ENCODE measurements around the gene GALNT9.
"Not testable (repeated sequence)": the region's sequence is repeated elsewhere in the genome, so short reads cannot be mapped to it uniquely, and the experiment has no call there.

GALNT9 gene

DNA sequence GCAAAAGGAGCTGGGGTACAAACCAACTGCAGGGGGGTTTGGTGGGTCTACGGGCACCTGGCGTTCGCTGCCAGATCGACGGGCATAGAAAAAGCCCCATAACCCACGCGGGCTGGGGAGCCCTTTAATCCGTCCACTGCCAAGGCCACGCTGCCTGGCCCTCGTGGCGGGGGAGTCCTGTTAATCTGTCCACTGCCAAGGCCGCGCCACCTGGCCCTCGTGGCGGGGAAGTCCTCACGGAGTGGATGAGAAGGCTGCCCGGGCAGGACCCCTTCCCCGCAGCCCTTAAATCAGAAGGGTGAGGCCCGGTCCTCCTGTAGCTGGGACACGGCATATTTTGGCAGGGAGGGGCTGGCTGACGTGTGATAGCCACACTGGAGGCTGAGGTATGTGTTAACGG, 99.0 kb downstream of the GALNT9 start:
- DNase-seq (ENCODE audit: low read depth) = no peak

DNA sequence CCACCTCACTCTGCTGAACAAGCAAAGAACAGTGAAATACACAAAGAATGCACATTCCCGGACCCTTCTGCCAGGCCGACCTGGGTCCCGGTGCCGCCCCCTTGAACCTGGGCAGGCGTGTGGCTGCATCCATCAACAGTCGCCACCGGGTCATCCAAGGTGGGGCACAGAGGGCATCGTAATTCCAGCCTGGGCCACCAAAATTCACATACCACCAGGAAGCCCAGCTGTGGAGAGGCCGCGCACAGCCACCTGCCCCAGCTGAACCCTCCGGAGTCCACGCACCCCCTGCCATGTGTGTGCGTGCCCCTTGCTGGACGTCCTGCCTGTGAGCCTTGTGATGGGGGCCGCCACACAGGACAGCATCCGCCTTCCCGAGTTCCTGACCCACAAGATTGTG, 99.5 kb downstream of the GALNT9 start:
- DNase-seq (ENCODE audit: low read depth) = no peak

DNA sequence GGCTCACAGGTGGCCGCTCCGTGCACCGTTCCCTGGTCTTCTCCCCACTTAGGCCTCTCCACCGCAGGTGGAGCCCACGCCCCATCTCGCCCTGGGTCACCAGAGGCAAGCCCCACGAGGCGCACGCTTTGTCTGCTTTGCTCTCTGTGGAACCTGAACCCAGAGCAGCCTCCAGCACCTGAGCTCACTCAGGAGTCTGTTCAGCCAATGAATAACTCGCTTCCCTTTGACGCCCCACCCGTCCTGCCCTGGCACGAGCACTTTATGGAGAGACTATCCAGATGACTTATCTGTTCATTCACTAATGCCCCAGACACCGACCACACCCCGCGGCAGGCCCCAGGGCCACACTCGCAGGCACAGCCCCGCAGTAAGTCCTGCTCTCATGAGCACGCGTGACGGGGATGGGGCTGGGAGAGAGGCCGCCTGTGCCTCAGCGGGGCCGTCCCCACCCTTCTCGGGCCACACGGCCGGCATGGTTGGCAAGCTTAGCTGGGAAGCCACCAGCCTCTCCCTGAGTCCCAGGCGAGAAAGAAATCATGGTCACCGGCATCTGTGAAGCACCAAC, 100.1 kb downstream of the GALNT9 start:
- DNase-seq (ENCODE audit: low read depth) = no peak

DNA sequence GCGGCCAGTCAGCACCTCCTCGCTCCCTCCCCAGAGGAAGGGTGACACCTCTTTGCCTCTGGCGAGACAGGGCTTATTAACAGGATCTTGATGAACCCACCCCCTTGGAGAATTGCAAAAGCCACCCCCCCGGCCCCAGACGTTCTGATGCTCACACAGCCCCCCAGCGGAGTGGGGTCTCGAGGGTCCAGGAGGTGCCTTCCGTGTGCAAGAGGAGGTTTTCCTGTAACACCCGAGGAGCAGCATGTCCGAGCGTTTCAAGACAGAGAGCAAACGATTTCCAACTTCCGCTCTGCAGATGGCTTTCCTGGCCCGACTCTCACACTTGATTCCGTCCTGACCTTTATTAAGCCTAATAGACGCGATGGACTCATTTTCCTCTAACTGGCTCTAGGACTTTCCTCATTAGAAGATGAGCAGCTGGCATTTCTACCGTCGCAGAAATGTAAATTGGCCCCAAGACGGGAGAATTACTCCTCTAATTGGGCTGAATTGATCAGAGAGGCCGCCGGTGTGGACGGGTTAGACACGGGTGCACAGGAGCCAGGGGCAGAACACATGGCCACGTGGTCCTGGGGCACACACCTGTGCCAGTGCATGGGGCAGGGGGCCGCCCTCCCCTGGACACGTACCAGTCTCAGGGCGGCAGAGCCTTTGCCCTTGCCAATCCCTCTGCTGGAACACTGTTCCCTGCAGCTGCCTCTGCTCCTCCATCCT, 100.8 kb downstream of the GALNT9 start:
- no peak for DNase-seq (ENCODE audit: low read depth)

DNA sequence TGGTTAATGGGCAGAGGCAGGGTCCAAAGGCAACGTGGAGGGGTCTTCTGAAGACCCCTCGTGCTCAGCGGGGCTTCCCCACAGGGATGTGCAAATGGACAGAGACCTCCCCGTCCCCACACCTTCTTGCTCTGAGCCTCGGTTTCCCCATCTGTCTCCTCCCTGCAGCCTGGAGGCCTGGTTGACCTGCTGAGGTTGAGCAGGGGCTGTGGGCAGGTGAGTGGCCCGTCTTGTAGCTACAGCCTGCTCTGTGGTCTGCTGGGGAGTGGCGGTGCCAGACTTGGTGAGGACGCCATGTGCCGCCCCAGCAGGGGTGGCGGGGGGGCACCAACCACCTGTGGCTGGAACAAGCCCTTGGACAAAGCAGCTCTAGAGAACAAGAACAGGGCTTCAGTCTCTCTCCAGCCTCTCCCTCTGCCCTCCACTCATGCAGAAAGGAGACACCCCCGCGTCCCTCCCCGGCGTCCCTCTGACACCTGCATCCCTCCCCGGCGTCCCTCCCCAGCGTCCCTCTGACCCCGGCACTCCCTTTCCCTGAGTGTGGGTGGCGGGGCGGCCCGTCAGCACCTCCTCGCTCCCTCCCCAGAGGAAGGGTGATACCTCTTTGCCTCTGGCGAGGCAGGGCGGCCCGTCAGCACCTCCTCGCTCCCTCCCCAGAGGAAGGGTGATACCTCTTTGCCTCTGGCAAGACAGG, 101.5 kb downstream of the GALNT9 start:
- DNase-seq (ENCODE audit: low read depth) = no peak

DNA sequence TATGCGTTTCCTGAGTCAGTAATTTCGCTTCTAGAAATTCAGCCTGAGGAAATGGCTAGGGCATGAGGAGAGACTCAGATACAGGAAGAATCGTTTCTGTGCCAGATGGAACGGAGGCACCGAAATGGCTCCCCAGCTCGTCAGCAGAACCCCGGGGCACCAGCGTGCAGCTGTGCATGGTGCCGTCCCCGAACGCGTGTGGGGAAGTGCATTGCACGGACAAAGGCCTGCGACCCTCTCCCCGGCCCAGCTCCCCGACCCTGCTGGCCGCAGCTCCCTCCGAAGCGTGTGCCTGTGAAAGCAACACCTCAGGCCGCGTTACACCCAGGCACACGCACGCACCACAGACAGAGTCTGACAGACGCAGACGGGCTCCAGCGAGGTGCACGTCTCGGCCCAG, 102.3 kb downstream of the GALNT9 start:
- no peak for DNase-seq (ENCODE audit: low read depth)

DNA sequence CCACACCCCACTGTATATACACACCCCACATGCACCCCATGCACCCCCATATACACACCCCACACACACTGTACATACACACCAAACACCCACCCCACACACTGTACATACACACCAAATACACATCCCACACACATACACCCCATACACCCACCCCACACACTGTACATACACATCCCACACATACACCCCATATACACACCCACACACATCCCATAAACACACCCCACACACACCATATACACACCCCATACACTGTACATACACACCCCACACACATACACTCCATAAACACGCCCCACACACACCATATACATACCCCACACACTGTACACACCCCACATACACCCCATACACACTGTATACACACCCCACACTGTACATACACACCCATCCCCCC, 102.8 kb downstream of the GALNT9 start:
- DNase-seq (ENCODE audit: low read depth) = no peak

DNA sequence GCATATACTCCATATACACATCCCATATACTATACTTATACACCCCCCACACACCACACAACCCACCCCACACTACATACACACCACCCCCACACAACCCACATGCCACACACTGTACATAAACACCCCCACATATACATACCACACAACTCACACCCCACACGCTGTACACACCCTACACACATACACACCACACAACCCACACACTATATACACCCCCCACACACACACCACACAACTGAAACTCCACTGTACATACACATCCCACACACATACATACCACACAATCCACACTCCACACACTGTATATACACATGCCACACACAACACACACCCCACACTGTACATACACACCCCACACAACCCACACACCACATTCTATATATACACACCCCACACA, 104.2 kb downstream of the GALNT9 start:
- no peak for DNase-seq (ENCODE audit: low read depth)

DNA sequence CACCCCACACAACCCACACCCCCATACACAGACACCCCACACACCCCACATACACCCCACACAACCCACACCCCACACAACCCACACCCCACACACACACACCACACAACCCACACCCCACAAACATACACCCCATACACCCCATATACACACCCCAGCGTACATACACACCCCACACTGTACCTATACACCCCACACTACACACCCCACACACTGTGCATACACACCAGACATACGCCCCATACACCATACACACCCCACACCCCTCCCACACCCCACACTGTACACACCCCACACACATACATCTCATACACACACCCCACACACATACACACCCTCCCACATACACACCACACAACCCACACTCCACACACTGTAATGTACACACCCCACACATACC, 104.9 kb downstream of the GALNT9 start:
- DNase-seq (ENCODE audit: low read depth) = no peak

DNA sequence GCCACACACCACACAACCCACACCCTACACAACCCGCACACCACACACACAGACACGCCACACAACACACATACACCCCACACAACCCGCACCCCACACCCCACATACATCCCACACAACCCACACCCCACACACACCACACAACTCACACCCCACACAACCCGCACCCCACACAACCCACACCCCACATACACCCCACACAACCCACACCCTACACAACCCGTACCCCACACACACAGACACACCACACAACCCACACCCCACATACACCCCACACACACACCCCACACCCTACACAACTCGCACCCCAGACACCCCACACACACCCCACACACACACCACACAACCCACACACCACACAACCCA, 106.6 kb downstream of the GALNT9 start:
- no peak for DNase-seq (ENCODE audit: low read depth)

DNA sequence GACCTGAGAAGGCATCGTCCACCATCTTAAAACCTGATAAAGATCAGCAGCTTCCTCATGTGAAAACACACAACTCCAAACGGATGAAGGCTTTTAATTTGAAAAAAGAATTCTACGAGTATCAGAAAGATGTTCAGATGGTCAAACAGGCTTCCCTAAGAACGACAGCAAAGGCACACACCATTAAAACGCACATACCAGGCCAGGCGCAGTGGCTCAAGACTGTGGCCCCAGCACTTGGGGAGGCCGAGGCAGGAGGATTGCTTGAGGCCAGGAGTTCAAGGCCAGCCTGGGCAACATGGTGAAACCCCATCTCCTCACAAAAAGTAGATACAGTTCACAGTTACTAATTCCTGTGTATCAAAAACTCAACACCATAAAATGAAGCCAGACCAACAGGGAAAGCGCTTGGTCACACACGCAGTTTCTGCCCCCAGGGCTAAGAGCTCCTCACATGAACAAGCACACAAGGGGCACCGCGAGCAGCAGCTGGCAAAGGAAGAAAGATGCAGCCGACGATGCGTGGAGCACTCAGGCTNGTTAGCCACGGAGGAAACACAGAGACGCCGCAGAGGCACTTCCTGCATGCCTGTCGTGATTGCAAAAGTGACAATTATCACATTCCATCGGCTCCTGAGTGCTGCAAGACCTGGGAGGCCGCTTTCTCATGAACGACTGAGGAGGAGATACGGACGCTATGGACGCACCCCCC, 107.1 kb downstream of the GALNT9 start:
- no peak for DNase-seq (ENCODE audit: low read depth)

DNA sequence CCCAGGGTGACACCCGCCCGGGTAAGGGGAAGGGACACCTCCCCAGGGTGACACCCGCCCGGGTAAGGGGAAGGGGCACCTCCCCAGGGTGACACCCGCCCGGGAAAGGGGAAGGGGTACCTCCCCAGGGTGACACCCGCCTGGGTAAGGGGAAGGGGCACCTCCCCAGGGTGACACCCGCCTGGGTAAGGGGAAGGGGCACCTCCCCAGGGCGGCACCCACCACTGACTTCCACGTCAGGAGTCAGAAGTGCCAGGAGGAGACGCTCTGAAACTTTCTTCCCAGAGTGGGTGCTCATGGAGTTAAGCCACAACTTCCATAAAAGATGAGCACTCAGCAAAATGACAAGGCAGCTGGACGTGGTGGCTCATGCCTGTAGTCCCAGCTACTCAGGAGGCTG, 109.6 kb downstream of the GALNT9 start:
- DNase-seq (ENCODE audit: low read depth) = not testable (repeated sequence)

DNA sequence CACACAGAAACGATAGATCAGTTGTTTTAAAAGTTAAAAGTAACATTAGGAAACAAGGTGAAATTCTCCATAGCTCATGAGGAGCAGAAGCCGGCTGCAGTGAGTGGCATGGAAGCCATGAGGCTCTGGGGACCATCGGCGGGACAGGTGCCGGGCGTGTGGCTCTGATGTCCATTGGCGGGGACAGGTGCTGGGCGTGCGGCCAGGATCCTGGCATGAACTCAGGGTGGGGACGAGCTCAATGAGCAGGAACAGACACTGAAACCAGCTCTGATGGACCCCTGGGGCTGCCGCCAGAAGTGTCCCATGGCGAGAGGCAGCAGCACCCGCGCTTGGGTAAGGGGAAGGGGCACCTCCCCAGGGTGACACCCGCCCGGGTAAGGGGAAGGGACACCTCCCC, 110.1 kb downstream of the GALNT9 start:
- no peak for DNase-seq (ENCODE audit: low read depth)

DNA sequence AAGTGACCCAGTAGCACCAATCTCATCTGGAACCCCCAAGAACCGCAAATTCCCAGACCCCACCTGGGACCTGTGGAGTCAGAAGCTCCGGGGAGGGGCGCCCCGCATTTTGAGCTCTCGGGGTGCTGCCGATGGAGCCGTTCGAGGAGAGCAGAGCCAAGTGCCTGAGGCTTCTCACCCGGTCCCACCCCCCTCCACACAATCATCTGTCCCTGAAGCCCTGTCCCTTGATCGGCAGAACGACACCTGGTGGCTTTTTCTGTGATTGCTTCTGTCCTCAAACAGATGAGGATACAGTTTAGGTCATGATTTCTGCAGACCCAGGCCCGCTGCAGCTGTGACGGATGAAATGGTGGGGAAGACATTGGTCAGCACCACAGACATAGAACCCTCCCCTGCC, 110.5 kb downstream of the GALNT9 start:
- DNase-seq (ENCODE audit: low read depth) = no peak

DNA sequence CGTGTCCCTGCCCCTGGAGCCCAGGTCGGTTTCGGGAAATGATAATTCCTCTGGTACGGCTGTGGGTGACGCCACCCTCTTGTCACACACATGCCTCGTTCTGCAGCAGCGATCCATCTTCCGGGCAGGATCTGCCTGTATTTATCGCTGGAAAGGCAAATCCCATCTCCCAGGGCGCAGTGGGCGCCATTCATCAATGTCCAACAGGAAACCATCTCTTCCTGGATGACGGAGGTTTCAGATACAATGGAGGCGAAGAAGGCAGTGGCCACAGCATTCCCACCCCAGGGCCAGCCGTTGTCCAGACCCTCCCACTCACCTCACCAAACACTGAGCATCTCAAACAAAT, 110.9 kb downstream of the GALNT9 start:
- no peak for DNase-seq (ENCODE audit: low read depth)

DNA sequence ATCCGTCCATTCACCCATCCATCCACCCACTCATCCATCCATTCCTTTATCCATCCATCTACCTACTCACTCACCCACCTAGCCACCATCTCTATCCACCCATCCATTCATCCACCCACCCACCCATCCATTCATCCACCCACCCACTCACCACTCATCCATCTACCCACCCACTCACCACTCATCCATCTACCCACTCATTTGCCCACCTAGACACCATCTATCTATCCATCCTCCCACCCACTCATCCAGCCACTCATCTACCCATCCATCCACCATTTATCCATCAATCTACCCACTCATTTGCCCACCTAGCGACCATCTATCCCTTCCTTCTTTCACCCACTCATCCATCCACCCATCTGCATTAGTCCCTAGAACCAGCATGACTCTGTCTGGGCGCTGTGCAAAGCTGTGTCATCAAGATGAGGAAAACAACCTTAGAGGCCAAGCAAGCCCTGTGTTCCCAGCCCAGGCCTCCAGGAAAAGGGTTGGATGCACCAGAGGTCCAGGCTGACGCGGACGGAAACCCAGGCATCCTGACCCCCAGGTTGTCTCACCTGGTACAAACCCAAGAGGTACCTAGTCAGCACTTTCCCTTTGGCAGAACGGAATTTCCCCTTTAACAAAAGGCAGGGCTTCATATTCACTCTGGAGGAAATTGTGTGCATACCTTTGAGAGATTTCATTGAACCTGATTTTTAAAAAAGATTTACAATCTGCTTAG, 111.4 kb downstream of the GALNT9 start:
- DNase-seq (ENCODE audit: low read depth) = no peak

DNA sequence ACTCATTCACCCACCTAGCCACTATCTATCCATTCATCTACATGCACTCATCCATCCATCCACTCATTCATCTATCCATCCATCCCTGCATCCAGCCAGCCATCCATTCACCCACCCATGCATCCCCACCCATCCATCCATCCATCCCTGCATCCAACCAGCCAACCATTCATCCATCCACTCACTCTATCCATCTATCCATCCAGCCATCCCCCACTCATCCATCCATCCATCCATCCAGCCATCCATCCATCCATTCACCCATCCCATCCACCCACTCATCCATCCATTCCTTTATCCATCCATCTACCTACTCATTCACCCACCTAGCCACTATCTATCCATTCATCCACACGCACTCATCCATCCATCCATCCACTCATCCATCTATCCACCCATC, 112.0 kb downstream of the GALNT9 start:
- no peak for DNase-seq (ENCODE audit: low read depth)

DNA sequence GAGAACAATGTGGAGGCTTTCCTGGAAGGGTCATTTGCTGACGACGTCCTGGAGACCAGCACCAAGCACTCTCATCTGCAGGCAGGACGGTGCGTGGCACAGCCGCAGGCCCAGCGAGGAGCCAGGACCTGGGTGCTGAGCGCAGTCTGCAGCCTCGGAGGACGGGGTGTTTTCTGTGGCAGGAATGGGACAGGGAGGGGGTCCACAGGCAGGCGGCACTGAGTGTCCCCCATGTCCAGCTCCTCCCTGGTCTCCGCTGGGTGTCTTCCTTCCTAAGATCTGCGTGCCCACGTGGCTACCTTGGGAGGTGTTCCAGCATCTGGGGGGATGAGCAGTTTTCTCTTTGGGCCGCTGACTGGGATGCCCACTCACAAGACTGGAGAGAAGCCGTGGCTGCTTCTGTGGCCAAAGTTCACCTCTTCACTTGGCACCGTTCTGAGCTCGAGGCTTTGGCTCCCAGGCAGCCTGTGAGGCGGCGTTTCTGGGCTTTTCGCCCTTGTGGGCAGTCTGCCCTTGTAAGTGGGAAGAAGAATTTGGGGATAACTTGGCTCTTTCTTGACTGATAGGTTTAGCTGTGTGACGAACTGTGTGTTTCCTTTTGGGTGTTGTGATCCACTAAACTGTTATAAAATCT, 112.9 kb downstream of the GALNT9 start:
- no peak for DNase-seq (ENCODE audit: low read depth)

DNA sequence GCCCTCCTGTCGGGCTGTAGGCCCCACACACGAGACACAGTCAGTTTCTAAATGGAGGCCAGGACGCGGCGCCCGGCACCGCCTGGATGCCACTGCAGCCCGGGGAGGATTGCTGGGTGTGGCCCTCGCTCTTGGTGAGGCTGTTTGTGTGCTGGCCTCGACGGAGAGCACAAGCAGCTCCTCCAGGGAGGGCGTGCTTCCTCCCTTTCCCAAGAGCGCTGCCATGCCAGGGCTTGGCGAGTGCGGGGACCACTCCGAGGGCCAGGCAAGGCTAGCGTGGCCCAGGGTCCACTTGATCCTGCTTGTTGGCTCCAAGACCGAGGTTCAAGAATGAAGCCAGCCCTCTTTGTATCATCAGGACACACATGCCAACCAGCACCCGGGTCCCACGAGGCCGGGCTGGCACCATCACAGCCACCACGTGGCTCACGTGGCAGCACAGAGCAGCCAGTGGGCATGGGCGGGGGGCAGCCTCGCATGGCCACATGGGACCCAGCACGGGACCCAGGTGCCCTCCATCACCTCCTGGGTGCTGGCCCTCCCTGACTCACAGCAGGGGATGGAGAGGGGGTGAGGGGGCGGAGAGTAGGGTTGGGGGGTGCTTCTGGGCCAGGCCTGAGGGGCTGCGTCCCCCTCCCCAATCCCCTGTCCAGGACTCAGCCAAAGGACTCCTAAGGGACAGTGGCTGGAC, 113.9 kb downstream of the GALNT9 start:
- DNase-seq (ENCODE audit: low read depth) = no peak

DNA sequence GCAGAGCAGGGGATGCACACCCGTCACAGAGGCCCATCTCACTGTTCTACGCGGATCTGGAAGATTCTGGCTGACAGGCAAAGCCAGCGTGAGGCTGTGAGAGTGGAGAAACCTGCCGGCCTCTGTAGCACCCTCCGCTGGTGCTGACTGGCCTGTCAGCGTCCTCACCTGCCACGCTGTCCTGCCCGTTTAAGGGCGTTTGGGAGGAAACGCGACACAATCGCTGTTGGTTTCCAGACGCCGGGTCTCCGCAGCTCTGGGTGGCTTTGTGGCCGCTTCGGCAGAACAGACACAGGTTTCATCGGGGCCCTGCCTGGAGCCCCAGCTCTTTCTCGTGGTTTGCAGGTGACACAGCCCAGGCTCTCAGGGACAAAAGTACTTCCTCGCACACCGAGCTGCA, 114.5 kb downstream of the GALNT9 start:
- no peak for DNase-seq (ENCODE audit: low read depth)

DNA sequence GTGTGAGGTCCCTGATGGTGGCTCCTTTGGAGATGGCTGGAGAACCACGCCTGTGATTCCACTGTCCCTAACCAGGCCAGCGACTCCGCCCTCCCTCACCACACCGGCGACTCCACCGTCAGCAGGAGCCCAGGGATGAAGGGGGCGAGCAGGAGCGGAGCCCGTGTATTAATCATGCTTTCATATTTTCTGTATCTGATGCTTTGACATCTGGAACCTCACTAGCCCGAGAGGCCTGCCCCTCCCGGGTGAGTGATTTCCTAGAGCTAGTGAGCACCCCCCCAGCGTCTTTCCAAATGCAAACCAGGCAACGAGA, 115.3 kb downstream of the GALNT9 start:
- no peak for DNase-seq (ENCODE audit: low read depth)
